C4-2B (cell line): ENCODE measurements around the gene SLC11A2.

ENCODE experiments used
- H3K27ac ChIP-seq: fragments of 450-650 bp; 2 replicates; pipeline ENCODE4 v1.5.1; 2017
- CTCF ChIP-seq: fragments of 450-650 bp; conservative IDR thresholded peaks from 2 replicates; pipeline ENCODE4 v1.5.1; 2017; ENCODE audit warnings: mild to moderate bottlenecking
- ZFX ChIP-seq: fragments of 450-650 bp; IDR thresholded peaks from 2 replicates; pipeline ENCODE4 v1.6.1; 2017

SLC11A2 gene

GRCh38 chr12:51004504-51004903 is 21.7 kb downstream of the SLC11A2 start:
- TF ChIP-seq ZFX (no peak), CTCF (no peak)
- H3K27ac ChIP-seq: no peak overlapping the region

GRCh38 chr12:51001799-51002198 is 24.4 kb downstream of the SLC11A2 start:
- TF ChIP-seq CTCF (no peak), ZFX (no peak)
- no peak overlapping the region for H3K27ac ChIP-seq

- TF ChIP-seq ZFX: no peak
- no peak for TF ChIP-seq CTCF
Measured at GRCh38 chr12:51000245-51000644, 25.9 kb downstream of the SLC11A2 start.

GRCh38 chr12:50999093-50999492 is 27.1 kb downstream of the SLC11A2 start:
- TF ChIP-seq ZFX (no peak), CTCF (no peak)

More at GRCh38 chr12:51000245-51000644, 25.9 kb downstream of the SLC11A2 start:
- no peak overlapping the region for H3K27ac ChIP-seq

GRCh38 chr12:50992819-50993218 is 33.4 kb downstream of the SLC11A2 start:
- TF ChIP-seq ZFX (no peak), CTCF (no peak)
- no peak overlapping the region for H3K27ac ChIP-seq

More at GRCh38 chr12:50999093-50999492, 27.1 kb downstream of the SLC11A2 start:
- no peak overlapping the region for H3K27ac ChIP-seq

- H3K27ac ChIP-seq: no peak overlapping the region
- TF ChIP-seq CTCF (no peak), ZFX (no peak)
Measured at GRCh38 chr12:50991291-50991690, 34.9 kb downstream of the SLC11A2 start.

- no peak overlapping the region for H3K27ac ChIP-seq
- no peak for TF ChIP-seq CTCF
- no peak for TF ChIP-seq ZFX
Measured at GRCh38 chr12:50990791-50991190, 35.4 kb downstream of the SLC11A2 start.
